RWPE1 (cell line): ENCODE measurements around the gene VSIG4.

Experiments used
- CTCF ChIA-PET: fragments of 350-600 bp; sonication (Branson Sonifier 250); formaldehyde crosslinking; extraction: SDS; loops from one replicate; lab custom pipeline; 2021; lab: Yijun Ruan, JAX
- POLR2A ChIA-PET: fragments of 400-600 bp; formaldehyde crosslinking; extraction: SDS; loops from one replicate; lab custom pipeline; 2020; ENCODE audit warnings: antibody characterized with exemption; ENCODE audit not compliant: low non-redundant PET; lab: Yijun Ruan, JAX
- DNase-seq: peaks from one replicate; pipeline ENCODE4 v3.0.0; 2012; ENCODE audit warnings: low spot score
- H3K27ac ChIP-seq: fragments of 450-650 bp; 2 replicates; pipeline ENCODE4 v1.5.1; 2017
- TF ChIP-seq, protein P1 (sequence below): fragments of 450-650 bp; conservative IDR thresholded peaks from 2 replicates; pipeline ENCODE4 v1.5.1; 2017; ENCODE audit warnings: low read depth, mild to moderate bottlenecking

Gene VSIG4

GRCh38 chrX:66024570-66024969 is 15.3 kb downstream of the VSIG4 start:
- ChIA-PET CTCF (no interaction called here), POLR2A (interaction anchor here (0.6 kb wide), 1 partner anchor 288 kb away, joined by 3 read pairs; no protein-coding TSS in a partner anchor)
- H3K27ac ChIP-seq, result no peak overlapping the region
- TF ChIP-seq, protein P1, sequence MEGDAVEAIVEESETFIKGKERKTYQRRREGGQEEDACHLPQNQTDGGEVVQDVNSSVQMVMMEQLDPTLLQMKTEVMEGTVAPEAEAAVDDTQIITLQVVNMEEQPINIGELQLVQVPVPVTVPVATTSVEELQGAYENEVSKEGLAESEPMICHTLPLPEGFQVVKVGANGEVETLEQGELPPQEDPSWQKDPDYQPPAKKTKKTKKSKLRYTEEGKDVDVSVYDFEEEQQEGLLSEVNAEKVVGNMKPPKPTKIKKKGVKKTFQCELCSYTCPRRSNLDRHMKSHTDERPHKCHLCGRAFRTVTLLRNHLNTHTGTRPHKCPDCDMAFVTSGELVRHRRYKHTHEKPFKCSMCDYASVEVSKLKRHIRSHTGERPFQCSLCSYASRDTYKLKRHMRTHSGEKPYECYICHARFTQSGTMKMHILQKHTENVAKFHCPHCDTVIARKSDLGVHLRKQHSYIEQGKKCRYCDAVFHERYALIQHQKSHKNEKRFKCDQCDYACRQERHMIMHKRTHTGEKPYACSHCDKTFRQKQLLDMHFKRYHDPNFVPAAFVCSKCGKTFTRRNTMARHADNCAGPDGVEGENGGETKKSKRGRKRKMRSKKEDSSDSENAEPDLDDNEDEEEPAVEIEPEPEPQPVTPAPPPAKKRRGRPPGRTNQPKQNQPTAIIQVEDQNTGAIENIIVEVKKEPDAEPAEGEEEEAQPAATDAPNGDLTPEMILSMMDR, result no peak
- no peak for DNase-seq

GRCh38 chrX:66024092-66024467 is 15.8 kb downstream of the VSIG4 start:
- TF ChIP-seq, protein P1, result no peak
- no peak overlapping the region for H3K27ac ChIP-seq
- ChIA-PET POLR2A (interaction anchor here (0.6 kb wide), 1 partner anchor 287 kb away, joined by 3 read pairs; no protein-coding TSS in a partner anchor), CTCF (interaction anchor here (0.6 kb wide), 1 partner anchor 380 kb away, joined by 3 read pairs; no protein-coding TSS in a partner anchor)
- DNase-seq, result no peak

GRCh38 chrX:66023385-66024091 is 16.3 kb downstream of the VSIG4 start:
- H3K27ac ChIP-seq, result no peak overlapping the region
- ChIA-PET CTCF (interaction anchor here (0.6 kb wide), 1 partner anchor 380 kb away, joined by 3 read pairs; no protein-coding TSS in a partner anchor), POLR2A (no interaction called here)
- TF ChIP-seq, protein P1, result no peak
- no peak for DNase-seq

GRCh38 chrX:66022632-66023384 is 17.1 kb downstream of the VSIG4 start:
- H3K27ac ChIP-seq, result no peak overlapping the region
- ChIA-PET POLR2A (no interaction called here), CTCF (no interaction called here)
- no peak for DNase-seq
- TF ChIP-seq, protein P1, result no peak

GRCh38 chrX:66021765-66022631 is 17.9 kb downstream of the VSIG4 start:
- CTCF ChIA-PET, result no interaction called here

More at GRCh38 chrX:66021765-66022631, 17.9 kb downstream of the VSIG4 start:
- no peak overlapping the region for H3K27ac ChIP-seq
- POLR2A ChIA-PET, result no interaction called here
- no peak for DNase-seq
- TF ChIP-seq, protein P1, result no peak
